A549 treated with Mapracorat at 1 μM for 4 hours (cell line): ENCODE measurements around the gene USP47. TPM values are rescaled to one million over a fixed set of nuclear protein-coding genes. Genes with fewer than 3 reads are reported as not detected.

Experiments
- total RNA-seq: library from RNA; stranded (reverse); fragments of 200-300 nt; extraction: Qiagen RNA extraction; gene quantifications from 5 replicates; pipeline ENCODE4 v1.2.3, GENCODE V29; 2022

The USP47 gene
- 24.1 to 33.7 TPM (median 29.0 TPM) in 5 replicates for total RNA-seq

DNA sequence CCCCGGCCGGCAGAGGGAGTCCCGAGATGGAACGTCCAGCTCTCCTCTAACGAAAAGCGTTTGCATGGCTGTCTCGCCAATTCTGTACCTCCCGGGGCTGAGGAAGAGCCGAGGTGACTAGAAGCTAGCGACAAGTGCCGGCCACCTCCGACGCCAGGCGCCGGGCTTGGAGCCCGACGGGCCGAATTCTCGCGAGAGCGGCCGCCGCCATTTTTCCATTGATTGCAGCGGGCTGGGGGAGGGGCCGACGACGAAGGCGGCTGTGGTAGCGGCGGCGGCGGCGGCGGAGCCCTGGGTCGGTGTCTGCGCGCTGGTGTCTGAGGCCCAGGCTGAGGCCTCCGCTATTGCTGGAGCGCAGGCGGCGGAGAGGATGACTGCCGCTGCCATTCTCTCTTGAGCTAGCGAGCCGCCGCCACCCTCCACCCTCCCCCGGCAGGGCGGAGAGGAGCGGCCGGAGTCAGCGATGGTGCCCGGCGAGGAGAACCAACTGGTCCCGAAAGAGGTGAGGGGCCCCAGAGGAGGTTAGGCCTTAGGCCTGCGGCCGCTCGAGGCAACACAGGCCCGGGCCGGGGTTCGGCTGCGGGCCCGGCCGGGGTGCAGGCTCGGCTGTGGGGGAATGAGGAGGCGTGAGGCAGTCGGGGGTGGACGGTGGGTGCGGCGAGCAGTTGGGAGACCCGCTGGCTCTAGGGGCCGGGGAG is at the start of gene USP47:
USP47 (plus strand) TSS at position 250 of the 698 bp plus-strand sequence; CDS start at position 464, 214 bp downstream.

DNA sequence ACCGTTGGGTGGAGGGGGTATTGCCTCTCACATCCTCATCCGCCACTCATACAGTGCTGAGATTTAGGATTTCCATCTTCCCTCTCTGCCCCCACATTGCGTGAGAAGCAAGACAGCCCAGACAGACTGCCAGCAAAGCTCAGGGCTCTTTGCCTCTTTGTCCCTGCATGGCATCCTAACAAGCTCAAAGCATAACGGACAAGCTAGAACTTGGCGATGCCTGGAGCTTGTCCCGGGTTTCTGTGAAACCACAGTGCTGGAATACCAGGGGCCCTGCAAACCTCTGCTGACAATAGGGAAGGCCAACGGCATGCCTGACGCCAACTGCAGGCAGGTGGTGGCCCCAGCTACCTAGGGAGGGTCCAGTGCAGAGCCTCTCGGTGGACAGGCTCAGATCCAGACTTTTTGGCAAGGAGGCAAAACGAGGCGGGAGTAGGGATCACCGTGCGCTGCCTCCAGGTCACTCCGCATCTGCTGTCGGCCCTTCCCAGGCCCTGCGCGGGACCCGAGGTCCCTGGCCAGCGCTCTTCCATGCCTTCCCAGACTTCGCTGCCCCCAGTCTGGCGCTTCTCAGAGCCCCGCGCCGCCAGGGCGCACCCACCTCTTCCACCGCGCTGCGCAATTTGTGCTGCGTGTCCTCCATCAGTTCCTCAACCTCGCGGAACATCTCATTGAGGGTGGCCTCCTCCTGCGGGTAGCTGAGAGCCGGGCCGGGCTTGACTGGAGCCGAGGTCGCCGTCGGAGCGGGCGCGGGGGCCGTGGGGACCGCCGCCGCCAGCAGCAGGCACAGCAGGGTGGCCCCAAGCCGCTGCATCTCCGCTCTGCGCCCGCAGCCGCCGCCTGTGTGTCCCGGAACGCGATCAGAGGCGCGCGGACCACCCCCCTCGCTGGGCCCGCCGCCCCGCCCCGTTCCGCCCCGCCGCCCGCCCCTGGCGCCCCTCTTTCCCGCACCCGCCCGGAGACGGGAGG is 166.3 kb downstream of the USP47 start, which contains the start of gene DKK3:
DKK3 (minus strand) TSS at position 858 of the 969 bp plus-strand sequence; CDS start at position 814, 44 bp downstream.

Other genes starting within 250 kb of the USP47 start
- 23.6 to 32.1 TPM (median 26.3 TPM) in 5 replicates for gene GALNT18, start 220.0 kb upstream of the USP47 start, total RNA-seq
- gene DKK3, start 166.7 kb downstream of the USP47 start, total RNA-seq = 14.9 to 22.7 TPM (median 19.3 TPM) in 5 replicates